Activated T-helper 1 cell treated with anti-CD3 and anti-CD28 coated beads, Interleukin-12 subunit alpha, Interleukin-12 subunit beta, Interleukin-2, Interleukin-4 antibody, amounts not matched to agents 30 ng/mL and 10 ng/mL and 1 ng/mL, durations not matched to agents 14 hours and 24 hours and 36 hours (primary cell): ENCODE measurements around the gene TMEM63A. TPM values are rescaled to one million over a fixed set of nuclear protein-coding genes. Genes with fewer than 3 reads are reported as not detected.

Experiments used
- DNase-seq: peaks from one replicate; pipeline ENCODE4 v3.0.0; 2021; ENCODE audit warnings: low spot score
- H3K27ac Mint-ChIP-seq: one replicate; pipeline ENCODE4 v1.8.0; 2021; ENCODE audit warnings: mild to moderate bottlenecking, mixed read lengths
- H3K27me3 Mint-ChIP-seq: one replicate; pipeline ENCODE4 v1.8.0; 2022; ENCODE audit warnings: mild to moderate bottlenecking, moderate library complexity, mixed read lengths; ENCODE audit not compliant: insufficient read depth
- H3K36me3 Mint-ChIP-seq: one replicate; pipeline ENCODE4 v1.8.0; 2021; ENCODE audit warnings: low read depth, mixed read lengths
- H3K4me1 Mint-ChIP-seq: one replicate; pipeline ENCODE4 v1.8.0; 2021; ENCODE audit warnings: low read depth, mixed read lengths
- H3K4me3 Mint-ChIP-seq: one replicate; pipeline ENCODE4 v1.8.0; 2021; ENCODE audit warnings: mild to moderate bottlenecking, moderate library complexity, mixed read lengths
- H3K9me3 Mint-ChIP-seq: one replicate; pipeline ENCODE4 v1.8.0; 2021; ENCODE audit warnings: mixed read lengths
- intact Hi-C: fragments of 100-400 bp; cut with micrococcal nuclease; formaldehyde crosslinking; loops from one replicate; pipeline ENCODE4 v1.15.1; 2024
- total RNA-seq: library from RNA; stranded (reverse); gene quantifications from 2 replicates; pipeline ENCODE4 v1.2.3, GENCODE V29; 2022

The TMEM63A gene
- total RNA-seq, 1 donor from 2014 or later, result 23.4 TPM

DNA sequence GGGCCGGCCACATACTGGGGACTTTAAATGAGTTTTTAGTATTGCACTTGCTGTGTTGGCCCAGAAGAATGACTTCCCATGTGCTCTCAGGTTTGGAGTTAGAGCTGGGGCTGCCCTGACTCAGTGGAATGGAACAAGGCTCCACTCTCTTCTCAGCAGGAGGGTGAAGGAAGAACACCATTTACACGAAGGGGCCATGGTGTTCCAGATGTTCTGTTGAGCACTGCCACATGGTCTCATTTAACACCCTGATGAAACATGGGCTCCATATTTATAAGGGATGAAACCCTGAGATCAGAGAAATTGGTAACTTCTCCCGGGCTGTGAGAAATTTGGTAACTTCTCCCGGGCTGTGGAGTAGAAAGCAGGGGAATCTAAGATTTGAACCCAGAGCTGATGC, 36.1 kb upstream of the TMEM63A start:
- intact Hi-C loops, result no loop called here
- DNase-seq, result no peak
- Mint-ChIP-seq H3K27me3 (no peaks in the 10 kb centered on the region), H3K4me1 (peaks cover 27% of the 10 kb centered on the region), H3K27ac (no peak overlapping the region), H3K9me3 (no peaks in the 10 kb centered on the region), H3K36me3 (peaks cover 35% of the 10 kb centered on the region), H3K4me3 (no peak overlapping the region)

- Mint-ChIP-seq H3K4me1 (peaks cover 22% of the 10 kb centered on the region), H3K27ac (no peak overlapping the region), H3K4me3 (no peak overlapping the region), H3K27me3 (no peaks in the 10 kb centered on the region), H3K9me3 (no peaks in the 10 kb centered on the region), H3K36me3 (peaks cover 34% of the 10 kb centered on the region)
- intact Hi-C loops, result no loop called here
- DNase-seq, result no peak
Observed at GRCh38 chr1:225917536-225917935, 35.4 kb upstream of the TMEM63A start.

- Mint-ChIP-seq H3K4me3 (no peak overlapping the region), H3K27me3 (no peaks in the 10 kb centered on the region), H3K9me3 (no peaks in the 10 kb centered on the region), H3K27ac (no peak overlapping the region), H3K4me1 (peaks cover 21% of the 10 kb centered on the region), H3K36me3 (peaks cover 34% of the 10 kb centered on the region)
- DNase-seq, result no peak
- intact Hi-C loops, result no loop called here
Observed at GRCh38 chr1:225917101-225917500, 34.9 kb upstream of the TMEM63A start.

DNA sequence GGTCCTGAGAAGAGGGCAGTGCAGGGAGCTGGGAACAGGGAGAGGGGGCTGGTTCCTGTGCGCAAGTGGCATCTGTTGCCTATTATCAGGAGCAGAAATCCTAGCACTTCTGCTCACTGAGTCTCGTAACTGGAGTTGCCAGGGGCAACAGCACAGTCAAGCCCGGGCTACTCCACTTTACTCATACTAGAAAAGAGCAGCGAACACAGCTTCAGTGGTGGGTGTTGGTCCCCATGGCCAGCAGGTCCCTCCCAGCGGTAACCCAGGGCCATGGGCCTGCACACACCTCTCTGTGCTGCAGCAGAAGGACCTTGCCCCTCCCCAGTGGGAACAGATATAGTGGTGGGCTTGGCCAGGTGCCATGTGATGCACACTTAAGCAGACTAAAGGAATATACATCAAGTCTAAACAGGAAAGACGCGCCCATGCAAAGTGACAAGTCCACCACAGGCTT, 33.4 kb upstream of the TMEM63A start:
- Mint-ChIP-seq H3K27me3 (no peaks in the 10 kb centered on the region), H3K36me3 (peaks cover 30% of the 10 kb centered on the region), H3K27ac (no peak overlapping the region), H3K9me3 (no peaks in the 10 kb centered on the region), H3K4me1 (peaks cover 18% of the 10 kb centered on the region), H3K4me3 (no peak overlapping the region)
- intact Hi-C loops, result no loop called here
- DNase-seq, result no peak

- no peak for DNase-seq
- no peaks in the 10 kb centered on the region for H3K27me3 Mint-ChIP-seq
- intact Hi-C loops, result loop anchor here (5.0 kb wide), 1 partner anchor 63 kb away; no protein-coding TSS in a partner anchor
- H3K4me1 Mint-ChIP-seq, result peaks cover 18% of the 10 kb centered on the region
- no peaks in the 10 kb centered on the region for H3K9me3 Mint-ChIP-seq
- no peak overlapping the region for H3K4me3 Mint-ChIP-seq
- no peak overlapping the region for H3K27ac Mint-ChIP-seq
- peaks cover 28% of the 10 kb centered on the region for H3K36me3 Mint-ChIP-seq
Observed at GRCh38 chr1:225914947-225915346, 32.8 kb upstream of the TMEM63A start.

DNA sequence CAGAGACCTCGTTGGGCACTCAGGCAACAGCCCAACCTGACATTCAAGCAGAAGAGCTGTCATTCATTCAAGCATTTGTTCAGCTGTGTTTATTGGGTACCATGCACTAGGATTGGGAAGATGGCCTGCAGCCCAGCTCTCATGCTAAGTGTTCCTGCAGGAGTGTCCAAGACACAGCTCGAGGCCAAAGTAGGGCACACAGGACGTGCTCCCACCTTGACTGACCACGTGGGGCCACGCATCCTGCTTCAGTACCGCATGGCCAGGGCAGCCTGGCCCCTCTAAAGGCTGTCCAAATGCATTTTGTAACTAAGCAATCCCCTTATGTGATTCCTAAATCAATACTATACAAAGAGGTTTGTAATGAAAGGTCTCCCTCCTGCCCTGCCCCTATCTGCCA, 32.2 kb upstream of the TMEM63A start:
- H3K4me3 Mint-ChIP-seq, result no peak overlapping the region
- no peak for DNase-seq
- intact Hi-C loops, result loop anchor here (5.0 kb wide), 1 partner anchor 62 kb away; no protein-coding TSS in a partner anchor
- peaks cover 18% of the 10 kb centered on the region for H3K4me1 Mint-ChIP-seq
- no peak overlapping the region for H3K27ac Mint-ChIP-seq
- no peaks in the 10 kb centered on the region for H3K9me3 Mint-ChIP-seq
- peaks cover 23% of the 10 kb centered on the region for H3K36me3 Mint-ChIP-seq
- no peaks in the 10 kb centered on the region for H3K27me3 Mint-ChIP-seq

DNA sequence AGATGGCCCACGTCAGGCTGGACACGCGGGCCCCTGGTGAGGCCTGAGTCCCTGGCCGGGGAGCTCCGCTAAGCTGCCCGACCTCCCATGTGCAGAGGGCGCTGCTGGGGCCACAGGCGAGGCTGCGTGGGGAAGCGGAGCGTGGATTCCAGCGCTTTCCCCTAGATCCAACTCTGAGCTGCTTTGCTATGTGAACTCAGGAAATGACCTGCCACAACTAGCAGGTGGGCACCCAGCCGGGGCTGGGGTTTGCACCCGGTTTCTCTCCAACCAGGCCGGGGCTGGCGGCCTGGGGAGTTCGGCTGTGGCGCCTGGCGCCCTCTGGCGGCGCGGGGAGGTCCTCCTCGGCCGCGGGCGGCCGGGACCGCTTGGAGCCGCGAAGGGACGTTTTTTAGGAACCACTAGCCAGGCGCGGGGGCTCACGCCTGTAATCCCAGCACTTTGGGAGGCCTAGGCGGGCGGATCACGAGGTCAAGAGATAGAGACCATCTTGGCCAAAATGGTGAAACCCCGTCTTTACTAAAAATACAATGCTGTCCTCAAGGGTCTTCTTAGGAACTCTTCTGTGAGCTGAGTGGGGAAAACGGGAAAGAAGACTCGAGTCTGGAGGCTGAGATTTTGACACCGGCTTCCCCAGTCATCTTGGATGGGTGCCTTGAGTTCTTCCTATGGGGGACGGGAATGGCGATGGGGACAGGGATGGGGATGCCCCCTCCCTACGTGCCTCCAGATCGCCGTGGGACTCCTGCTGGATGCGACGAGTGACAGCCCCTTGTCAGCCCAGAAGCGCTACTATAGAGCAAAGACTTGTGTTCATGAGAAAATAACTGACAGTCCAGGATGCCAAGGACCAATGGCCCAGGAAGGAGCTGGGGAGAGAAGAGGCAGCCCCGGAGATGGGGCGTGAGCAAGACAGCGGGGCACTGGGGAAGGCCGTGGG, 29.3 kb upstream of the TMEM63A start:
- no peaks in the 10 kb centered on the region for H3K9me3 Mint-ChIP-seq
- peaks cover 12% of the 10 kb centered on the region for H3K36me3 Mint-ChIP-seq
- H3K4me3 Mint-ChIP-seq, result no peak overlapping the region
- intact Hi-C loops, result loop anchor here (1.0 to 5.0 kb wide), 7 partner anchors 13 to 436 kb away; partner anchors contain the start of genes PYCR2 and SRP9
- peak; percentile 59 for DNase-seq
- peaks cover 16% of the 10 kb centered on the region for H3K4me1 Mint-ChIP-seq
- no peak overlapping the region for H3K27ac Mint-ChIP-seq
- H3K27me3 Mint-ChIP-seq, result peaks cover 2% of the 10 kb centered on the region

GRCh38 chr1:225909477-225909876, 27.3 kb upstream of the TMEM63A start:
- no peak overlapping the region for H3K4me3 Mint-ChIP-seq
- H3K36me3 Mint-ChIP-seq, result peaks cover 4% of the 10 kb centered on the region
- no peak for DNase-seq
- H3K9me3 Mint-ChIP-seq, result no peaks in the 10 kb centered on the region
- intact Hi-C loops, result no loop called here
- no peak overlapping the region for H3K27ac Mint-ChIP-seq
- H3K4me1 Mint-ChIP-seq, result peaks cover 26% of the 10 kb centered on the region
- H3K27me3 Mint-ChIP-seq, result peaks cover 5% of the 10 kb centered on the region

DNA sequence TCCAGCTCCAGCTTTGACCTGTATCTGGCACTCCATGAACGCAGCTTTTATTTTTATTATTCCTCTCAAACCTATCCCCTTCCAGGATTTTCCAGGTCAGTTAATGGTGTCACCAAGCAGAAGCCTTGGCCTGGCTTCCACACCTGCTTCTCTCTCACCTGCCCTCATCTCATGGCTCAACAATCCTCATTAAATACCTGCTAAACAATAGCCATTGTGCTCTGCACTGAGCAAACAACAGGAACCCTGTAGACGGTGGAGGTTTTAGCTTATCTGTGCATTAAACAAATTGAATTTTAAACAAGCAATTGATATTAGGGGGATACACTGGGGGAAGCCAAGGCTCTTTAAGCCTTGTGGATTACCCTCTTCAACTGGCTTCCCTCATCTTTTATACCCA, 26.6 kb upstream of the TMEM63A start:
- H3K9me3 Mint-ChIP-seq, result no peaks in the 10 kb centered on the region
- peaks cover 26% of the 10 kb centered on the region for H3K4me1 Mint-ChIP-seq
- peaks cover 5% of the 10 kb centered on the region for H3K27me3 Mint-ChIP-seq
- peaks cover 4% of the 10 kb centered on the region for H3K36me3 Mint-ChIP-seq
- DNase-seq, result no peak
- H3K4me3 Mint-ChIP-seq, result no peak overlapping the region
- intact Hi-C loops, result no loop called here
- H3K27ac Mint-ChIP-seq, result no peak overlapping the region

GRCh38 chr1:225908013-225908640, 25.9 kb upstream of the TMEM63A start:
- H3K36me3 Mint-ChIP-seq, result peaks cover 4% of the 10 kb centered on the region
- H3K9me3 Mint-ChIP-seq, result no peaks in the 10 kb centered on the region
- intact Hi-C loops, result no loop called here
- no peak overlapping the region for H3K4me3 Mint-ChIP-seq
- H3K27me3 Mint-ChIP-seq, result peaks cover 5% of the 10 kb centered on the region
- DNase-seq, result no peak
- H3K4me1 Mint-ChIP-seq, result peaks cover 26% of the 10 kb centered on the region
- H3K27ac Mint-ChIP-seq, result no peak overlapping the region

GRCh38 chr1:225907341-225907740, 25.2 kb upstream of the TMEM63A start:
- Mint-ChIP-seq H3K4me1 (peaks cover 26% of the 10 kb centered on the region), H3K4me3 (no peak overlapping the region), H3K27ac (no peak overlapping the region), H3K36me3 (no peaks in the 10 kb centered on the region), H3K27me3 (peaks cover 9% of the 10 kb centered on the region), H3K9me3 (no peaks in the 10 kb centered on the region)
- intact Hi-C loops, result no loop called here
- DNase-seq, result no peak

- intact Hi-C loops, result no loop called here
- H3K4me3 Mint-ChIP-seq, result no peak overlapping the region
- no peak overlapping the region for H3K27ac Mint-ChIP-seq
- H3K27me3 Mint-ChIP-seq, result peaks cover 13% of the 10 kb centered on the region
- no peak for DNase-seq
- H3K36me3 Mint-ChIP-seq, result no peaks in the 10 kb centered on the region
- peaks cover 22% of the 10 kb centered on the region for H3K4me1 Mint-ChIP-seq
- no peaks in the 10 kb centered on the region for H3K9me3 Mint-ChIP-seq
Observed at GRCh38 chr1:225906467-225906866, 24.3 kb upstream of the TMEM63A start.

- H3K4me1 Mint-ChIP-seq, result peaks cover 22% of the 10 kb centered on the region
- H3K4me3 Mint-ChIP-seq, result no peak overlapping the region
- H3K9me3 Mint-ChIP-seq, result no peaks in the 10 kb centered on the region
- H3K36me3 Mint-ChIP-seq, result no peaks in the 10 kb centered on the region
- no peak for DNase-seq
- intact Hi-C loops, result no loop called here
- H3K27ac Mint-ChIP-seq, result no peak overlapping the region
- peaks cover 25% of the 10 kb centered on the region for H3K27me3 Mint-ChIP-seq
Observed at GRCh38 chr1:225903623-225904022, 21.4 kb upstream of the TMEM63A start.
